ENCODE results near the gene OMA1.

Gene OMA1

GRCh38 chr1:58480191-58480590 lies 66.3 kb downstream of the OMA1 start:
- no peak overlapping the region for H3K27ac ChIP-seq (ENCODE audit: low read length)
- TF ChIP-seq EZH2 (optimal IDR thresholded peaks at IDR 0.05; ENCODE audit: low read depth, low read length) (no peak), EZH2phosphoT487 (IDR thresholded peaks at IDR 0.05; ENCODE audit: low read length) (no peak), CTCF (IDR thresholded peaks at IDR 0.05; ENCODE audit: low read length) (no peak)

GRCh38 chr1:58477390-58477789 lies 69.1 kb downstream of the OMA1 start:
- no peaks in the 10 kb centered on the region for H3F3A ChIP-seq (ENCODE audit: insufficient read depth, low read length)
- no peaks in the 10 kb centered on the region for H3K9me2 ChIP-seq (replicated peaks; ENCODE audit: insufficient read depth, low read length)
- no peak overlapping the region for H3K9ac ChIP-seq (ENCODE audit: low read length)
- no peaks in the 10 kb centered on the region for H4K20me1 ChIP-seq (ENCODE audit: insufficient read depth, low read length)
- no peak overlapping the region for H3K27ac ChIP-seq (ENCODE audit: low read length)
- H3K79me2 ChIP-seq (ENCODE audit: low read length): no peaks in the 10 kb centered on the region
- no peaks in the 10 kb centered on the region for H3K4me1 ChIP-seq (ENCODE audit: low read length)
- H3K36me3 ChIP-seq (replicated peaks; ENCODE audit: insufficient read depth, low read length): no peaks in the 10 kb centered on the region; the same call in 1 of the 2 replicates
- no peaks in the 10 kb centered on the region for H3K9me3 ChIP-seq (replicated peaks; ENCODE audit: insufficient read depth, low read length)
- no peak overlapping the region for H2AFZ ChIP-seq (ENCODE audit: low read length)
- H3K4me3 ChIP-seq (ENCODE audit: low read length): no peak overlapping the region
- DNase-seq: no peak
- no peaks in the 10 kb centered on the region for H3K27me3 ChIP-seq (replicated peaks; ENCODE audit: insufficient read depth, low read length)
- TF ChIP-seq EZH2phosphoT487 (IDR thresholded peaks at IDR 0.05; ENCODE audit: low read length): no peak
- H3K4me2 ChIP-seq (ENCODE audit: low read depth, low read length): no peak overlapping the region

More at GRCh38 chr1:58480191-58480590, 66.3 kb downstream of the OMA1 start:
- H3K9me2 ChIP-seq (replicated peaks; ENCODE audit: insufficient read depth, low read length): no peaks in the 10 kb centered on the region
- no peaks in the 10 kb centered on the region for H3K9me3 ChIP-seq (replicated peaks; ENCODE audit: insufficient read depth, low read length)
- H3K36me3 ChIP-seq (replicated peaks; ENCODE audit: insufficient read depth, low read length): no peaks in the 10 kb centered on the region; the same call in 1 of the 2 replicates
- no peaks in the 10 kb centered on the region for H4K20me1 ChIP-seq (ENCODE audit: insufficient read depth, low read length)
- H2AFZ ChIP-seq (ENCODE audit: low read length): no peak overlapping the region
- no peaks in the 10 kb centered on the region for H3K27me3 ChIP-seq (replicated peaks; ENCODE audit: insufficient read depth, low read length)
- no peak overlapping the region for H3K4me3 ChIP-seq (ENCODE audit: low read length)
- no peak overlapping the region for H3K9ac ChIP-seq (ENCODE audit: low read length)
- H3F3A ChIP-seq (ENCODE audit: insufficient read depth, low read length): no peaks in the 10 kb centered on the region
- no peak overlapping the region for H3K4me2 ChIP-seq (ENCODE audit: low read depth, low read length)
- no peak for DNase-seq
- H3K79me2 ChIP-seq (ENCODE audit: low read length): no peaks in the 10 kb centered on the region
- H3K4me1 ChIP-seq (ENCODE audit: low read length): no peaks in the 10 kb centered on the region

GRCh38 chr1:58476179-58476578 lies 70.3 kb downstream of the OMA1 start:
- Histone ChIP-seq H3K4me3 (ENCODE audit: low read length) (no peak overlapping the region), H4K20me1 (ENCODE audit: insufficient read depth, low read length) (no peaks in the 10 kb centered on the region), H2AFZ (ENCODE audit: low read length) (no peak overlapping the region), H3F3A (ENCODE audit: insufficient read depth, low read length) (no peaks in the 10 kb centered on the region), H3K9me3 (replicated peaks; ENCODE audit: insufficient read depth, low read length) (no peaks in the 10 kb centered on the region), H3K27ac (ENCODE audit: low read length) (no peak overlapping the region), H3K4me1 (ENCODE audit: low read length) (no peaks in the 10 kb centered on the region), H3K36me3 (replicated peaks; ENCODE audit: insufficient read depth, low read length) (no peaks in the 10 kb centered on the region; the same call in 1 of the 2 replicates), H3K79me2 (ENCODE audit: low read length) (no peaks in the 10 kb centered on the region), H3K4me2 (ENCODE audit: low read depth, low read length) (no peak overlapping the region), H3K9ac (ENCODE audit: low read length) (no peak overlapping the region), H3K9me2 (replicated peaks; ENCODE audit: insufficient read depth, low read length) (no peaks in the 10 kb centered on the region), H3K27me3 (replicated peaks; ENCODE audit: insufficient read depth, low read length) (no peaks in the 10 kb centered on the region)
- no peak for DNase-seq
- no peak for TF ChIP-seq EZH2 (optimal IDR thresholded peaks at IDR 0.05; ENCODE audit: low read depth, low read length)
- no peak for TF ChIP-seq CTCF (IDR thresholded peaks at IDR 0.05; ENCODE audit: low read length)
- TF ChIP-seq EZH2phosphoT487 (IDR thresholded peaks at IDR 0.05; ENCODE audit: low read length): no peak

- H3F3A ChIP-seq (ENCODE audit: insufficient read depth, low read length): no peaks in the 10 kb centered on the region
- no peaks in the 10 kb centered on the region for H3K9me2 ChIP-seq (replicated peaks; ENCODE audit: insufficient read depth, low read length)
- TF ChIP-seq EZH2 (optimal IDR thresholded peaks at IDR 0.05; ENCODE audit: low read depth, low read length) (no peak), EZH2phosphoT487 (IDR thresholded peaks at IDR 0.05; ENCODE audit: low read length) (no peak), CTCF (IDR thresholded peaks at IDR 0.05; ENCODE audit: low read length) (no peak)
- no peak overlapping the region for H3K4me2 ChIP-seq (ENCODE audit: low read depth, low read length)
- no peaks in the 10 kb centered on the region for H3K4me1 ChIP-seq (ENCODE audit: low read length)
- H3K9me3 ChIP-seq (replicated peaks; ENCODE audit: insufficient read depth, low read length): no peaks in the 10 kb centered on the region
- H3K79me2 ChIP-seq (ENCODE audit: low read length): no peaks in the 10 kb centered on the region
- no peaks in the 10 kb centered on the region for H3K27me3 ChIP-seq (replicated peaks; ENCODE audit: insufficient read depth, low read length)
- H4K20me1 ChIP-seq (ENCODE audit: insufficient read depth, low read length): no peaks in the 10 kb centered on the region
- H3K36me3 ChIP-seq (replicated peaks; ENCODE audit: insufficient read depth, low read length): no peaks in the 10 kb centered on the region
- H3K27ac ChIP-seq (ENCODE audit: low read length): no peak overlapping the region
- no peak for DNase-seq
- H3K9ac ChIP-seq (ENCODE audit: low read length): no peak overlapping the region
- H2AFZ ChIP-seq (ENCODE audit: low read length): no peak overlapping the region
- no peak overlapping the region for H3K4me3 ChIP-seq (ENCODE audit: low read length)
Observed at GRCh38 chr1:58469476-58469875, 77.0 kb downstream of the OMA1 start.
